ENCODE results near the gene CEMIP. TPM values are rescaled to one million over a fixed set of nuclear protein-coding genes. Genes with fewer than 3 reads are reported as not detected.

The CEMIP gene
- total and polyA plus RNA-seq, 12 donors, result 0.01 to 1.9 (median 0.23) TPM; not detected in 1

- H3K36me3 ChIP-seq, result no peaks in the 10 kb centered on the region
- no peak overlapping the region for H3K27ac ChIP-seq
- no peaks in the 10 kb centered on the region for H3K9me3 ChIP-seq
- ATAC-seq (no peak), DNase-seq (no peak)
- no peaks in the 10 kb centered on the region for H3K27me3 ChIP-seq
- WGBS, 2 donors, result 77 to 78% methylated on average over 3 of the region's 3 CpGs
- H3K4me1 ChIP-seq, result peaks cover 0 to 4% (median 0%) of the 10 kb centered on the region in 9 donors
- intact Hi-C loops (cut with DNase I), result no loop called here
- H3K4me3 ChIP-seq, result no peak overlapping the region
- TF ChIP-seq CTCF (IDR thresholded peaks at IDR 0.05), result no peak
These were observed 14.6 kb upstream of the CEMIP start for GRCh38 chr15:80764535-80764934.

GRCh38 chr15:80766275-80766674 is 12.9 kb upstream of the CEMIP start:
- Histone ChIP-seq H3K27me3 (no peaks in the 10 kb centered on the region), H3K4me1 (no peaks in the 10 kb centered on the region), H3K9me3 (no peaks in the 10 kb centered on the region), H3K4me3 (no peak overlapping the region), H3K27ac (no peak overlapping the region), H3K36me3 (no peaks in the 10 kb centered on the region)
- intact Hi-C loops (cut with DNase I), result no loop called here
- 92 to 97% methylated on average over 3 of the region's 3 CpGs for WGBS, 2 donors
- TF ChIP-seq CTCF (IDR thresholded peaks at IDR 0.05), result no peak
- DNase-seq (no peak), ATAC-seq (no peak)

- Histone ChIP-seq H3K27me3 (no peaks in the 10 kb centered on the region), H3K36me3 (no peaks in the 10 kb centered on the region), H3K9me3 (no peaks in the 10 kb centered on the region), H3K27ac (no peak overlapping the region), H3K4me1 (no peaks in the 10 kb centered on the region), H3K4me3 (no peak overlapping the region)
- 87 to 90% methylated on average over 1 of the region's 1 CpG for WGBS, 2 donors
- no peak for ATAC-seq
- intact Hi-C loops (cut with DNase I), result no loop called here
- DNase-seq, result no peak
- TF ChIP-seq CTCF (IDR thresholded peaks at IDR 0.05), result no peak
These were observed 11.0 kb upstream of the CEMIP start for GRCh38 chr15:80768158-80768557.

- intact Hi-C loops (cut with DNase I), result no loop called here
- Histone ChIP-seq H3K36me3 (no peaks in the 10 kb centered on the region), H3K4me3 (no peak overlapping the region), H3K27me3 (no peaks in the 10 kb centered on the region), H3K9me3 (no peaks in the 10 kb centered on the region), H3K4me1 (no peaks in the 10 kb centered on the region), H3K27ac (no peak overlapping the region)
- ATAC-seq, result no peak
- no peak for TF ChIP-seq CTCF (IDR thresholded peaks at IDR 0.05)
- WGBS, 2 donors, result 85 to 89% methylated on average over 7 of the region's 7 CpGs
- no peak for DNase-seq
These were observed 9.9 kb upstream of the CEMIP start for GRCh38 chr15:80769153-80769828.

Data from heart right ventricle (tissue), 16 donors.